H1 (cell line): ENCODE data around the gene RBM8A. TPM values are rescaled to one million over a fixed set of nuclear protein-coding genes. Genes with fewer than 3 reads are reported as not detected.
A peak's percentile ranks its signal among the peaks of the same experiment; 100 is the strongest.

Experiments
- CTCF ChIA-PET: fragments of 300-600 bp; sonication (Branson Sonifier 250); formaldehyde crosslinking; loops from one replicate; lab custom pipeline; 2021; ENCODE audit not compliant: partially characterized antibody; lab: Charles Lee
- POLR2A ChIA-PET: fragments of 300-600 bp; sonication (Branson Sonifier 250); formaldehyde crosslinking; loops from one replicate; lab custom pipeline; 2021; ENCODE audit warnings: inconsistent platforms; ENCODE audit not compliant: partially characterized antibody; lab: Charles Lee
- DNase-seq, 2 experiments: peaks; one replicate each; pipeline versions ENCODE4 v3.0.0 to v3.0.0-alpha.2; 2010 to 2022; ENCODE audit warnings: low spot score in 2 of 2, low read depth in 1 of 2, mixed read lengths in 1 of 2
- FAIRE-seq: peaks from 2 replicates; lab custom pipeline; 2011; peaks lifted over from hg19 to GRCh38; lab: Jason Lieb, UNC
- H2AFZ ChIP-seq: 2 replicates; pipeline ENCODE4 v1.8.1; 2012; ENCODE audit warnings: low read length, inconsistent platforms
- H2AK5ac ChIP-seq: 2 replicates; pipeline ENCODE4 v1.6.1; 2013; ENCODE audit warnings: low read depth, low read length
- H2BK120ac ChIP-seq: replicated peaks from 2 replicates; pipeline ENCODE3; 2013; ENCODE audit warnings: low read depth, low read length, inconsistent platforms
- H2BK12ac ChIP-seq: 2 replicates; pipeline ENCODE4 v1.6.1; 2013; ENCODE audit warnings: low read depth, low read length
- H2BK15ac ChIP-seq: 2 replicates; pipeline ENCODE4 v1.6.1; 2013; ENCODE audit warnings: low read length
- H2BK20ac ChIP-seq: 2 replicates; pipeline ENCODE4 v1.6.1; 2013; ENCODE audit warnings: low read length
- H2BK5ac ChIP-seq: 2 replicates; pipeline ENCODE4 v1.6.1; 2013; ENCODE audit warnings: low read depth, low read length
- H3K14ac ChIP-seq: 2 replicates; pipeline ENCODE4 v1.6.1; 2013; ENCODE audit warnings: inconsistent platforms; ENCODE audit not compliant: insufficient read length
- H3K18ac ChIP-seq: 2 replicates; pipeline ENCODE4 v1.6.1; 2013; ENCODE audit warnings: low read length; ENCODE audit errors: extremely low read depth
- H3K23ac ChIP-seq: 2 replicates; pipeline ENCODE4 v1.6.1; 2013; ENCODE audit warnings: inconsistent platforms; ENCODE audit not compliant: insufficient read length
- H3K23me2 ChIP-seq: 2 replicates; pipeline ENCODE4 v1.6.1; 2013; ENCODE audit warnings: low read depth, low read length
- H3K27ac ChIP-seq: 2 replicates; pipeline ENCODE4 v1.6.1; 2011; ENCODE audit warnings: low read depth, low read length, inconsistent platforms
- H3K27me3 ChIP-seq, 4 experiments: replicated peaks in 1 of 4; 1 replicate in 1 of 4; 2 replicates in 3 of 4; pipeline versions ENCODE4 v1.6.1 to v1.8.1; 2011 to 2013; ENCODE audit warnings: low read length in 3 of 4, mild to moderate bottlenecking in 3 of 4, inconsistent platforms in 2 of 4, mixed read lengths in 2 of 4, moderate library complexity in 1 of 4; ENCODE audit not compliant: control insufficient read depth in 3 of 4, insufficient read depth in 3 of 4; ENCODE audit errors: extremely low read depth in 1 of 4
- H3K36me3 ChIP-seq, 4 experiments: 2 replicates each; pipeline versions ENCODE4 v1.6.1 to v1.8.1; 2011 to 2013; ENCODE audit warnings: mild to moderate bottlenecking in 4 of 4, low read length in 3 of 4, moderate library complexity in 2 of 4, control low read depth in 1 of 4, inconsistent platforms in 1 of 4; ENCODE audit not compliant: insufficient read depth in 4 of 4, control insufficient read depth in 2 of 4
- H3K4ac ChIP-seq: replicated peaks from 2 replicates; pipeline ENCODE3; 2013; ENCODE audit warnings: low read length, low read depth, mixed read lengths, inconsistent platforms; ENCODE audit not compliant: insufficient read length
- H3K4me1 ChIP-seq, 4 experiments: replicated peaks in 1 of 4; 1 replicate in 1 of 4; 2 replicates in 3 of 4; pipeline versions ENCODE4 v1.6.1 to v1.8.1; 2011 to 2013; ENCODE audit warnings: low read length in 3 of 4, inconsistent platforms in 2 of 4, mixed read lengths in 1 of 4; ENCODE audit not compliant: insufficient read depth in 4 of 4, control insufficient read depth in 3 of 4
- H3K4me2 ChIP-seq, 2 experiments: 2 replicates each; pipeline versions ENCODE4 v1.6.1 to v1.8.1; 2011 to 2013; ENCODE audit warnings: low read depth in 2 of 2, low read length in 2 of 2, control low read depth in 1 of 2, inconsistent platforms in 1 of 2, mild to moderate bottlenecking in 1 of 2; ENCODE audit not compliant: insufficient read depth in 1 of 2
- H3K4me3 ChIP-seq, 4 experiments: fragments of 200-600, 300-600 bp in 1 of 4; sonication (generic), shearing (Covaris generic), sonication (Bioruptor Twin) in 1 of 4; 2 replicates each; pipeline versions ENCODE4 v1.5.1 to v1.8.1; 2011 to 2016; ENCODE audit warnings: low read length in 4 of 4, low read depth in 3 of 4, control low read depth in 2 of 4, inconsistent platforms in 2 of 4, mild to moderate bottlenecking in 2 of 4, mixed read lengths in 1 of 4, moderate library complexity in 1 of 4; ENCODE audit not compliant: insufficient read depth in 2 of 4; ENCODE audit errors: extremely low read depth in 1 of 4
- H3K56ac ChIP-seq: replicated peaks from 2 replicates; pipeline ENCODE3; 2013; ENCODE audit warnings: low read depth, mild to moderate bottlenecking, mixed read lengths, low read length, inconsistent platforms; ENCODE audit not compliant: insufficient read length
- H3K79me1 ChIP-seq: 2 replicates; pipeline ENCODE4 v1.6.1; 2013; ENCODE audit warnings: low read depth, low read length, control low read depth
- H3K79me2 ChIP-seq, 2 experiments: 2 replicates each; pipeline versions ENCODE4 v1.6.1 to v1.8.1; 2012 to 2013; ENCODE audit warnings: low read length in 2 of 2, mild to moderate bottlenecking in 2 of 2, inconsistent platforms in 1 of 2; ENCODE audit not compliant: insufficient read depth in 2 of 2, control insufficient read depth in 1 of 2
- H3K9ac ChIP-seq, 4 experiments: replicated peaks in 1 of 4; 1 replicate in 1 of 4; 2 replicates in 3 of 4; pipeline versions ENCODE4 v1.6.1 to v1.8.1; 2011 to 2013; ENCODE audit warnings: low read depth in 3 of 4, low read length in 3 of 4, control low read depth in 2 of 4, mild to moderate bottlenecking in 2 of 4, moderate library complexity in 2 of 4, inconsistent platforms in 1 of 4; ENCODE audit errors: extremely low read depth in 1 of 4
- H3K9me3 ChIP-seq, 2 experiments: 2 replicates each; pipeline versions ENCODE4 v1.6.1 to v1.8.1; 2012 to 2013; ENCODE audit warnings: mild to moderate bottlenecking in 2 of 2, moderate library complexity in 2 of 2, control low read depth in 1 of 2, inconsistent platforms in 1 of 2, low read depth in 1 of 2, low read length in 1 of 2, mixed read lengths in 1 of 2; ENCODE audit not compliant: insufficient read depth in 2 of 2
- H4K20me1 ChIP-seq, 2 experiments: replicated peaks in 1 of 2; 2 replicates each; pipeline versions ENCODE3 to v1.8.1; 2011 to 2013; ENCODE audit warnings: inconsistent platforms in 2 of 2, low read length in 2 of 2, mild to moderate bottlenecking in 1 of 2; ENCODE audit not compliant: insufficient read depth in 2 of 2, control insufficient read depth in 1 of 2
- H4K5ac ChIP-seq: 2 replicates; pipeline ENCODE4 v1.6.1; 2013; ENCODE audit warnings: low read length, low read depth, mixed read lengths, inconsistent platforms; ENCODE audit not compliant: insufficient read length
- H4K8ac ChIP-seq: 2 replicates; pipeline ENCODE4 v1.8.0; 2013; ENCODE audit warnings: mild to moderate bottlenecking, moderate library complexity, low read length, inconsistent platforms; ENCODE audit not compliant: insufficient read depth; ENCODE audit errors: extremely low read depth
- H4K91ac ChIP-seq: replicated peaks from 2 replicates; pipeline ENCODE3; 2013; ENCODE audit warnings: low read length, mixed read lengths, inconsistent platforms; ENCODE audit not compliant: insufficient read length
- ASH2L ChIP-seq: fragments of 200-600, 300-600 bp; sonication (generic); IDR thresholded peaks from one replicate; pipeline ENCODE4 v1.7.1; 2017; ENCODE audit warnings: low read length
- BRCA1 ChIP-seq: IDR thresholded peaks from 2 replicates; pipeline ENCODE4 v1.6.1; 2012; ENCODE audit warnings: low read depth, low read length, improper control_type of control experiment
- CBX5 ChIP-seq: fragments of 300-800, 300-1000 bp; sonication (generic); IDR thresholded peaks from 2 replicates; pipeline ENCODE4 v1.7.1; 2016; ENCODE audit warnings: antibody characterized with exemption, low read length, low read depth
- EZH2 ChIP-seq: fragments of 200-600 bp; sonication (generic); IDR thresholded peaks from 2 replicates; pipeline ENCODE4 v1.7.1; 2012; ENCODE audit warnings: low read depth, mild to moderate bottlenecking, moderate library complexity, low read length, inconsistent platforms; ENCODE audit not compliant: severe bottlenecking
- KDM5A ChIP-seq: fragments of 200-600 bp; IDR thresholded peaks from 2 replicates; pipeline ENCODE4 v1.7.1; 2012; ENCODE audit warnings: mild to moderate bottlenecking, low read length, inconsistent platforms, mixed read lengths
- POU5F1 ChIP-seq: IDR thresholded peaks from 2 replicates; pipeline ENCODE4 v1.6.1; 2011; ENCODE audit warnings: low read depth, mild to moderate bottlenecking, low read length, moderate library complexity
- SIRT6 ChIP-seq: IDR thresholded peaks from one replicate; pipeline ENCODE4 v1.7.1; 2012; ENCODE audit warnings: low read length, inconsistent platforms
- SRF ChIP-seq: IDR thresholded peaks from 2 replicates; pipeline ENCODE4 v1.6.1; 2011; ENCODE audit warnings: mild to moderate bottlenecking, low read depth, low read length, moderate library complexity
- WGBS, 2 experiments: shearing (Covaris generic) in 1 of 2; methylation state at CpG; one replicate each; pipeline versions ENCODE4 v1.1.6 to v1.1.7; 2013 to 2015; ENCODE audit warnings: low lambda C conversion rate in 2 of 2, mixed read lengths in 2 of 2, inconsistent platforms in 1 of 2, low coverage in 1 of 2, missing lambda C conversion rate in 1 of 2; ENCODE audit not compliant: insufficient replicate concordance in 2 of 2, insufficient coverage in 1 of 2, insufficient read length in 1 of 2; ENCODE audit errors: extremely low coverage in 1 of 2, missing lambda C conversion rate in 1 of 2; 5-methylcytosine and 5-hydroxymethylcytosine counted together
- polyA plus RNA-seq, 7 experiments: library from polyadenylated mRNA; depleted of rRNA in 3 of 7; stranded (reverse) in 5 of 7; unstranded in 2 of 7; fragments of >200 nt in 5 of 7; fragments of 200-250 nt in 2 of 7; gene quantifications; 1 replicate in 5 of 7; 2 replicates in 1 of 7; 4 replicates in 1 of 7; pipeline versions ENCODE4 v1.2.1 to v1.2.3, GENCODE V29; 2011 to 2013; ENCODE audit warnings: missing spikeins in 2 of 7, mixed read lengths in 2 of 7
- total RNA-seq: library from RNA; stranded (reverse); fragmentation: NEBNext Ultra II Directional; extraction: Animal tissue kit (Norgen Biotek cat#: 25700); gene quantifications from 2 replicates; pipeline ENCODE4 v1.2.1, GENCODE V29; 2021

RBM8A gene
- total and polyA plus RNA-seq, 2 of the 8 experiments (the other 6 are each of a cell fraction or from before 2014, with no cell fraction given): 125 to 216 TPM

DNA sequence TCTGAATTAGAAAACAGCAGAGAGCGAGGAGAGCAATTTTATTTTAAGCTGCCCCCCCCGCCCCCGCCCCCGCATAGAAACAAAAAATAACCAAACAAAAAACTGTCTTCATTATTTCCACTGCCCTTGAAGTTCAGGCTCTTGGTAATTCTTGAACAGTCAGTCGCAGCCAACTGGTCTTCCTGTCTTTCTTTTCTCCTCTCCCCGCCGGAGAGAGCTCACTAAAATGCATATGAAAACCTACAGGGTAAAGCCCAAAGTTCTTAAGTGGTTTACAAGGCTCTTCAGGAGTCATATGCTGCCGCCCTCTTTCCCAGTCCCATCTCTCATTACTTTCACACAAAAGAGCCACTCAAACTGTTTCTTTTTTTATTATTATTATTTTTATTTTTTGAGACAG lies 40.5 kb downstream of the RBM8A start:
- Histone ChIP-seq H3K27me3 (peaks cover 0 to 21% (median 15%) of the 10 kb centered on the region in 4 experiments; a peak in 6 of 7 replicates), H4K5ac (no peak overlapping the region), H4K91ac (no peak overlapping the region), H3K14ac (no peak overlapping the region), H3K79me1 (no peaks in the 10 kb centered on the region), H3K23me2 (peaks cover 5% of the 10 kb centered on the region; the same call in 1 of the 2 replicates), H3K4me2 (peak overlapping the region; percentile 63; a peak in 1 of 4 replicates), H2BK120ac (no peak overlapping the region), H3K9me3 (no peaks in the 10 kb centered on the region), H2AK5ac (no peak overlapping the region), H2BK20ac (no peak overlapping the region), H2BK15ac (no peak overlapping the region), H3K4ac (no peak overlapping the region), H2BK5ac (no peak overlapping the region), H3K56ac (no peak overlapping the region), H3K9ac (no peak overlapping the region), H3K23ac (no peak overlapping the region), H4K8ac (no peak overlapping the region; the same call in 1 of the 2 replicates), H3K18ac (no peak overlapping the region), H2AFZ (no peak overlapping the region), H3K79me2 (no peaks in the 10 kb centered on the region), H3K27ac (no peak overlapping the region), H3K4me3 (no peak overlapping the region), H3K36me3 (no peaks in the 10 kb centered on the region), H2BK12ac (no peak overlapping the region), H4K20me1 (no peaks in the 10 kb centered on the region), H3K4me1 (no peaks in the 10 kb centered on the region; a peak in 2 of 7 replicates)
- FAIRE-seq (no peak), DNase-seq (no peak)
- no peak for TF ChIP-seq ASH2L
- TF ChIP-seq BRCA1: no peak
- TF ChIP-seq KDM5A: no peak
- TF ChIP-seq POU5F1: no peak
- TF ChIP-seq SRF: no peak
- no peak for TF ChIP-seq CBX5
- no peak for TF ChIP-seq SIRT6
- TF ChIP-seq EZH2: no peak
- WGBS, 2 experiments: 47% methylated on average over 5 of the region's 8 CpGs; no CpG with 5 or more reads in 1 of the 2 experiments
- ChIA-PET CTCF (interaction anchor here (0.9 to 8.7 kb wide), 5 partner anchors 14 to 94 kb away, joined by 3 to 84 read pairs (median 18); partner anchors contain the start of genes ITGA10 and NUDT17), POLR2A (interaction anchor here (1.1 kb wide), 2 partner anchors 14 to 165 kb away, joined by 4 to 7 read pairs; no protein-coding TSS in a partner anchor)
